Caco-2 (cell line): ENCODE data around the gene TRDN. TPM values are rescaled to one million over a fixed set of nuclear protein-coding genes. Genes with fewer than 3 reads are reported as not detected.

Experiments used
- BruUV-seq: library from RNA; stranded (reverse); fragments of 400-500 nt; replicated peaks from 2 replicates; lab custom pipeline; 2021; lab: Mats Ljungman, UMichigan
- CTCF ChIA-PET: fragments of 300-600 bp; sonication (Branson Sonifier 250); formaldehyde crosslinking; loops from one replicate; lab custom pipeline; 2022; ENCODE audit warnings: antibody characterized with exemption; lab: Charles Lee
- POLR2A ChIA-PET: fragments of 300-600 bp; sonication (Branson Sonifier 250); formaldehyde crosslinking; loops from one replicate; lab custom pipeline; 2022; ENCODE audit warnings: antibody characterized with exemption; lab: Charles Lee
- DNase-seq, 2 experiments: peaks; one replicate each; pipeline versions ENCODE4 v3.0.0 to v3.0.0-alpha.2; 2020 to 2022
- H3K27me3 ChIP-seq: replicated peaks from 2 replicates; pipeline ENCODE4 v1.6.0; 2011; ENCODE audit warnings: low read length; ENCODE audit not compliant: control insufficient read depth, insufficient read depth
- H3K36me3 ChIP-seq: 2 replicates; pipeline ENCODE4 v1.5.1; 2011; ENCODE audit warnings: low read length; ENCODE audit not compliant: control insufficient read depth, insufficient read depth
- H3K4me1 ChIP-seq: fragments of 250-450 bp; sonication (Bioruptor Pico); 2 replicates; pipeline ENCODE4 v1.5.1; 2020; ENCODE audit warnings: mild to moderate bottlenecking
- H3K4me3 ChIP-seq: 2 replicates; pipeline ENCODE4 v1.5.1; 2011; ENCODE audit warnings: low read depth, mild to moderate bottlenecking, control low read depth, low read length
- H3K9me3 ChIP-seq: fragments of 250-450 bp; sonication (Bioruptor Pico); 2 replicates; pipeline ENCODE4 v1.5.1; 2020; ENCODE audit warnings: mild to moderate bottlenecking, moderate library complexity
- H3K27ac Mint-ChIP-seq: one replicate; pipeline ENCODE4 v1.8.0; 2022; ENCODE audit warnings: mixed read lengths; ENCODE audit not compliant: unreplicated experiment
- H3K27me3 Mint-ChIP-seq: one replicate; pipeline ENCODE4 v1.8.0; 2022; ENCODE audit warnings: mixed read lengths; ENCODE audit not compliant: insufficient read depth, unreplicated experiment
- H3K36me3 Mint-ChIP-seq: one replicate; pipeline ENCODE4 v1.8.0; 2022; ENCODE audit warnings: mild to moderate bottlenecking, mixed read lengths; ENCODE audit not compliant: insufficient read depth, unreplicated experiment
- H3K4me1 Mint-ChIP-seq: one replicate; pipeline ENCODE4 v1.8.0; 2022; ENCODE audit warnings: low read depth, mixed read lengths; ENCODE audit not compliant: unreplicated experiment
- H3K4me3 Mint-ChIP-seq: one replicate; pipeline ENCODE4 v1.8.0; 2022; ENCODE audit warnings: mild to moderate bottlenecking, moderate library complexity, mixed read lengths; ENCODE audit not compliant: unreplicated experiment
- H3K9me3 Mint-ChIP-seq: one replicate; pipeline ENCODE4 v1.8.0; 2022; ENCODE audit warnings: mixed read lengths; ENCODE audit not compliant: unreplicated experiment
- intact Hi-C: fragments of 100-400 bp; cut with micrococcal nuclease; formaldehyde crosslinking; loops from one replicate; pipeline ENCODE4 v1.10.0; 2022; ENCODE audit not compliant: unreplicated experiment
- total RNA-seq: library from RNA; stranded (reverse); gene quantifications from 2 replicates; pipeline ENCODE4 v1.2.3, GENCODE V29; 2022
- TF ChIP-seq, protein P1 (sequence below), 2 experiments: fragments of 200-600 bp in 1 of 2; IDR thresholded peaks; 1 replicate in 1 of 2; 2 replicates in 1 of 2; pipeline versions ENCODE4 v1.5.1 to v1.8.0; 2011 to 2022; ENCODE audit warnings: antibody characterized with exemption in 1 of 2, control low read depth in 1 of 2, inconsistent platforms in 1 of 2, low read depth in 1 of 2, low read length in 1 of 2, mild to moderate bottlenecking in 1 of 2, moderate library complexity in 1 of 2; ENCODE audit not compliant: insufficient read depth in 1 of 2, severe bottlenecking in 1 of 2, unreplicated experiment in 1 of 2

Gene TRDN
- total RNA-seq, 1 experiment from 2014 or later, result not detected

DNA sequence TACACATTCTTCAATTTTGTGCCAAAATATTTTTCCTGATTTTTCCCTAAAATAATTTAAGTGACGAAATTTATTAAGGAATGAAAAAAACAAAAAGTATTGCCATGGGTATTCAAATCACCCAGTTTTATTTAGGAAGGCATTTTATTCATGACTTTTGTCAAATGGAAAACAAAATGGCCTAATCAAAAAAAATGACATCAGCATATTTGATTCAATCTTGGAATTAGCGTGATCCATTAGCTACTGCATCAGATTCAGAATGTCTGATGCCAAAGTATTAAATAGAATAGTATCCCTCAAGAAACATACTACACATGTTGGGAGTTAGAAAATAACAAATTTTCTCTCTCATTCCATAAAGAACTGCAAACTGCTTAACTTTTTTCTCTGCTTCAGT lies 129.2 kb downstream of the TRDN start:
- ChIA-PET CTCF (no interaction called here), POLR2A (no interaction called here)
- intact Hi-C loops, result no loop called here
- H3K4me1 ChIP-seq, result no peaks in the 10 kb centered on the region
- TF ChIP-seq, protein P1, sequence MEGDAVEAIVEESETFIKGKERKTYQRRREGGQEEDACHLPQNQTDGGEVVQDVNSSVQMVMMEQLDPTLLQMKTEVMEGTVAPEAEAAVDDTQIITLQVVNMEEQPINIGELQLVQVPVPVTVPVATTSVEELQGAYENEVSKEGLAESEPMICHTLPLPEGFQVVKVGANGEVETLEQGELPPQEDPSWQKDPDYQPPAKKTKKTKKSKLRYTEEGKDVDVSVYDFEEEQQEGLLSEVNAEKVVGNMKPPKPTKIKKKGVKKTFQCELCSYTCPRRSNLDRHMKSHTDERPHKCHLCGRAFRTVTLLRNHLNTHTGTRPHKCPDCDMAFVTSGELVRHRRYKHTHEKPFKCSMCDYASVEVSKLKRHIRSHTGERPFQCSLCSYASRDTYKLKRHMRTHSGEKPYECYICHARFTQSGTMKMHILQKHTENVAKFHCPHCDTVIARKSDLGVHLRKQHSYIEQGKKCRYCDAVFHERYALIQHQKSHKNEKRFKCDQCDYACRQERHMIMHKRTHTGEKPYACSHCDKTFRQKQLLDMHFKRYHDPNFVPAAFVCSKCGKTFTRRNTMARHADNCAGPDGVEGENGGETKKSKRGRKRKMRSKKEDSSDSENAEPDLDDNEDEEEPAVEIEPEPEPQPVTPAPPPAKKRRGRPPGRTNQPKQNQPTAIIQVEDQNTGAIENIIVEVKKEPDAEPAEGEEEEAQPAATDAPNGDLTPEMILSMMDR (IDR thresholded peaks at IDR 0.05; ENCODE audit: insufficient read depth in 1 of 2, low read depth in 1 of 2, low read length in 1 of 2, severe bottlenecking in 1 of 2, unreplicated experiment in 1 of 2), result no peak
- Mint-ChIP-seq H3K27me3 (peaks cover 3% of the 10 kb centered on the region), H3K27ac (no peak overlapping the region), H3K9me3 (no peaks in the 10 kb centered on the region), H3K4me3 (no peak overlapping the region), H3K36me3 (no peaks in the 10 kb centered on the region), H3K4me1 (no peaks in the 10 kb centered on the region)
- DNase-seq, result no peak
- H3K36me3 ChIP-seq, result no peaks in the 10 kb centered on the region
- BruUV-seq, result no TSS peak
- H3K9me3 ChIP-seq, result no peaks in the 10 kb centered on the region
- H3K4me3 ChIP-seq, result no peak overlapping the region
- no peaks in the 10 kb centered on the region for H3K27me3 ChIP-seq

DNA sequence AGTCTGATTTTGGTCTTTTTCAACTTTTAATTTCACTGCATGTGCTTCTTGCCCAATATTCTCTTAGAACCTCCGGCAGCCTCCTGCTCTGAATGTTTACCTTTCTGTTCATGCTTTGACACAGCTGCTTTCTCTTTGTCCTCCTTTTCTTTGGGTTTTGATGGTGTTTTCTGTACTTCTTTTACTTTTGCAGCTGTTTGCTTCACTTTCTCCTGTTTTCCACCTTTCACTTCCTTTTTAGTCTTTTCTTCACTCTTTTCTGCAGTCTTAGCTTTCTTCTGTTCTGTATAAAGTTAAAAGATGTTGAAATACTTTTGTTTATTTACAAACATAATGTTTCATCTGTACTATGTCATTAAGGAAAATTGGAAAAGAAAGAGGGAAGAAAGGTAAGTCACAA lies 133.1 kb downstream of the TRDN start:
- ChIA-PET POLR2A (no interaction called here), CTCF (no interaction called here)
- no peaks in the 10 kb centered on the region for H3K4me1 ChIP-seq
- H3K27me3 Mint-ChIP-seq, result peaks cover 3% of the 10 kb centered on the region
- H3K9me3 ChIP-seq, result no peaks in the 10 kb centered on the region
- no peaks in the 10 kb centered on the region for H3K27me3 ChIP-seq
- H3K4me1 Mint-ChIP-seq, result no peaks in the 10 kb centered on the region
- no peak for DNase-seq
- H3K36me3 Mint-ChIP-seq, result no peaks in the 10 kb centered on the region
- H3K36me3 ChIP-seq, result no peaks in the 10 kb centered on the region
- H3K9me3 Mint-ChIP-seq, result no peaks in the 10 kb centered on the region
- H3K4me3 Mint-ChIP-seq, result no peak overlapping the region
- no peak overlapping the region for H3K4me3 ChIP-seq
- no TSS peak for BruUV-seq
- intact Hi-C loops, result no loop called here
- TF ChIP-seq, protein P1 (IDR thresholded peaks at IDR 0.05; ENCODE audit: insufficient read depth in 1 of 2, low read depth in 1 of 2, low read length in 1 of 2, severe bottlenecking in 1 of 2, unreplicated experiment in 1 of 2), result no peak
- H3K27ac Mint-ChIP-seq, result no peak overlapping the region

DNA sequence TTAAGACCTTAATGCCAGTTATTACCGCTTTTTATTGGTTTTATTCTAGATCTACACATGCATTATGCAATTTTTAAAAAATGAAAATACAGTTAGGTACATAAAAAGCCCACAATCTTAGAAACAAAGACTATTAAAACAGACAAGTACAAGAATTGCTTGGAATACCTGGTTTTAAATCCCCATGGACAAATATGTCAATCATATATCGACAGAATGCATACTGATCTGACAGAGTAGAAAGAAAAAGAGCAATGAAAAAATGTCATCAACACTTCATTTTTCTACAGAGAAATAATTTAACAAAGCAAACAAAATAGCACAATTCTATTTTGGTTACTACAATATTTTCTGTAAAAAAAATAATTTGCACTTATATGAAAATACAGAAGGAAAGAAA lies 139.7 kb downstream of the TRDN start:
- Mint-ChIP-seq H3K4me1 (no peaks in the 10 kb centered on the region), H3K27ac (no peak overlapping the region), H3K9me3 (no peaks in the 10 kb centered on the region), H3K27me3 (peaks cover 2% of the 10 kb centered on the region), H3K4me3 (no peak overlapping the region), H3K36me3 (no peaks in the 10 kb centered on the region)
- TF ChIP-seq, protein P1 (IDR thresholded peaks at IDR 0.05; ENCODE audit: insufficient read depth in 1 of 2, low read depth in 1 of 2, low read length in 1 of 2, severe bottlenecking in 1 of 2, unreplicated experiment in 1 of 2), result no peak
- POLR2A ChIA-PET, result no interaction called here
- no TSS peak for BruUV-seq
- Histone ChIP-seq H3K27me3 (no peaks in the 10 kb centered on the region), H3K4me3 (no peak overlapping the region), H3K9me3 (no peaks in the 10 kb centered on the region), H3K4me1 (no peaks in the 10 kb centered on the region), H3K36me3 (no peaks in the 10 kb centered on the region)
- CTCF ChIA-PET, result no interaction called here
- DNase-seq, result no peak
- intact Hi-C loops, result no loop called here
